K562 (cell line): Measurements from ENCODE around the gene KIAA0930. TPM values are rescaled to one million over a fixed set of nuclear protein-coding genes. Genes with fewer than 3 reads are reported as not detected.

Source experiments
- ATAC-seq: fragments of 200-7000 bp; cut with Tn5 transposase; 3 replicates; pipeline ENCODE4 v1.9.1; 2020; ENCODE audit warnings: moderate library complexity
- BruUV-seq: library from RNA; stranded (reverse); fragments of 400-500 nt; replicated peaks from 2 replicates; lab custom pipeline; 2021; lab: Mats Ljungman, UMichigan
- CTCF ChIA-PET: fragments of 300-600 bp; formaldehyde crosslinking; extraction: SDS; loops from one replicate; lab custom pipeline; 2021; ENCODE audit warnings: low intra/inter-chr PET ratio; lab: Yijun Ruan, JAX
- POLR2A ChIA-PET: fragments of 300-600, 350-650 bp; sonication (Branson Sonifier 250); formaldehyde crosslinking; extraction: SDS; loops from one replicate; lab custom pipeline; 2021; ENCODE audit warnings: antibody characterized with exemption, inconsistent platforms; lab: Yijun Ruan, JAX
- DNase-seq, 4 experiments: peaks; one replicate each; pipeline versions ENCODE4 v3.0.0 to v3.0.0-alpha.2; 2011 to 2018; ENCODE audit warnings: low spot score in 3 of 4, mixed read lengths in 3 of 4; ENCODE audit errors: extremely low read depth in 1 of 4
- FAIRE-seq: peaks from 2 replicates; lab custom pipeline; 2011; peaks lifted over from hg19 to GRCh38; lab: Jason Lieb, UNC
- H2AFZ ChIP-seq: 2 replicates; pipeline ENCODE4 v1.6.0; 2011; ENCODE audit warnings: low read depth, low read length, control low read depth, inconsistent platforms
- H3K27ac ChIP-seq: fragments of 200-600 bp; 3 replicates; pipeline ENCODE4 v1.8.0; 2011; ENCODE audit warnings: low read depth, mild to moderate bottlenecking, control low read depth, inconsistent platforms, low read length, moderate library complexity, mixed read lengths; ENCODE audit errors: extremely low read depth
- H3K27me3 ChIP-seq, 2 experiments: fragments of 300-600 bp in 1 of 2; 2 replicates in 1 of 2; 3 replicates in 1 of 2; pipeline versions ENCODE4 v1.6.0 to v1.8.0; 2011; ENCODE audit warnings: inconsistent platforms in 2 of 2, low read length in 2 of 2, mild to moderate bottlenecking in 1 of 2, mixed read lengths in 1 of 2, moderate library complexity in 1 of 2; ENCODE audit not compliant: control insufficient read depth in 2 of 2, insufficient read depth in 2 of 2
- H3K36me3 ChIP-seq: fragments of 300-600 bp; 3 replicates; pipeline ENCODE4 v1.8.0; 2011; ENCODE audit warnings: mild to moderate bottlenecking, low read length, inconsistent platforms; ENCODE audit not compliant: control insufficient read depth, insufficient read depth
- H3K4me1 ChIP-seq, 2 experiments: fragments of 200-600 bp in 1 of 2; replicated peaks in 1 of 2; 2 replicates in 1 of 2; 3 replicates in 1 of 2; pipeline versions ENCODE4 v1.5.1 to v1.8.0; 2011; ENCODE audit warnings: inconsistent platforms in 2 of 2, low read length in 2 of 2, mild to moderate bottlenecking in 1 of 2, mixed read lengths in 1 of 2, moderate library complexity in 1 of 2; ENCODE audit not compliant: control insufficient read depth in 2 of 2, insufficient read depth in 2 of 2
- H3K4me2 ChIP-seq: 2 replicates; pipeline ENCODE4 v1.6.1; 2011; ENCODE audit warnings: low read length, control low read depth, inconsistent platforms, mixed read lengths; ENCODE audit not compliant: insufficient read depth
- H3K4me3 ChIP-seq: fragments of 200-600 bp; sonication (generic), shearing (Covaris generic); 2 replicates; pipeline ENCODE4 v1.5.1; 2016; ENCODE audit warnings: control low read depth, inconsistent platforms
- H3K79me2 ChIP-seq: fragments of 200-600 bp; 3 replicates; pipeline ENCODE4 v1.8.0; 2011; ENCODE audit warnings: low read length, inconsistent platforms; ENCODE audit not compliant: control insufficient read depth, insufficient read depth
- H3K9ac ChIP-seq, 2 experiments: 2 replicates each; pipeline versions ENCODE4 v1.6.0 to v1.6.1; 2011; ENCODE audit warnings: low read depth in 2 of 2, low read length in 2 of 2, control low read depth in 1 of 2, inconsistent platforms in 1 of 2, mild to moderate bottlenecking in 1 of 2, mixed read lengths in 1 of 2; ENCODE audit not compliant: insufficient read depth in 1 of 2
- H3K9me1 ChIP-seq: one replicate; pipeline ENCODE4 v1.6.0; 2011; ENCODE audit warnings: inconsistent platforms, mild to moderate bottlenecking, low read length, moderate library complexity; ENCODE audit not compliant: control insufficient read depth, insufficient read depth
- H3K9me3 ChIP-seq: replicated peaks from 2 replicates; pipeline ENCODE4 v1.5.1; 2011; ENCODE audit warnings: low read depth, low read length, inconsistent platforms; ENCODE audit not compliant: control insufficient read depth, insufficient read depth
- H4K20me1 ChIP-seq: replicated peaks from 2 replicates; pipeline ENCODE4 v1.6.1; 2011; ENCODE audit warnings: low read length, inconsistent platforms, mixed read lengths; ENCODE audit not compliant: control insufficient read depth, insufficient read depth
- CHD4 ChIP-seq: fragments of 200-600 bp; sonication (generic); IDR thresholded peaks from 3 replicates; pipeline ENCODE4 v1.6.1; 2012; ENCODE audit warnings: low read depth, mild to moderate bottlenecking, mixed read lengths, low read length, inconsistent platforms; ENCODE audit not compliant: insufficient read depth, insufficient replicate concordance, poor library complexity, severe bottlenecking
- HIVEP1 ChIP-seq: fragments of 250-450 bp; sonication (Bioruptor Pico); IDR thresholded peaks from 2 replicates; pipeline ENCODE4 v1.4.0; 2020; ENCODE audit warnings: mild to moderate bottlenecking
- KDM2B ChIP-seq: fragments of 250-450 bp; sonication (Bioruptor Pico); IDR thresholded peaks from 2 replicates; pipeline ENCODE4 v1.8.0; 2021; ENCODE audit warnings: mild to moderate bottlenecking, moderate library complexity
- L3MBTL2 ChIP-seq: fragments of 450-650 bp; IDR thresholded peaks from 2 replicates; pipeline ENCODE4 v1.6.1; 2016; ENCODE audit warnings: mild to moderate bottlenecking, moderate library complexity
- PHF8 ChIP-seq: fragments of 200-600 bp; sonication (generic); IDR thresholded peaks from 2 replicates; pipeline ENCODE4 v1.6.1; 2012; ENCODE audit warnings: mixed run types, mild to moderate bottlenecking, inconsistent platforms, low read length, moderate library complexity, borderline replicate concordance
- RB1 ChIP-seq: fragments of 450-650 bp; IDR thresholded peaks from 2 replicates; pipeline ENCODE4 v1.6.1; 2017; ENCODE audit warnings: low read depth, mild to moderate bottlenecking
- RHOXF2B ChIP-seq: fragments of 250-450 bp; sonication (Bioruptor Pico); conservative IDR thresholded peaks from 2 replicates; pipeline ENCODE4 v1.5.1; 2021
- ZNF583 ChIP-seq: fragments of 250-450 bp; sonication (Bioruptor Pico); IDR thresholded peaks from 2 replicates; pipeline ENCODE4 v1.4.0; 2020
- WGBS: fragments of 100-300 bp; shearing (Covaris generic); methylation state at CpG from one replicate; pipeline ENCODE4 v1.1.6; 2016; ENCODE audit warnings: low coverage, mixed read lengths; ENCODE audit not compliant: insufficient coverage; ENCODE audit errors: missing lambda C conversion rate; 5-methylcytosine and 5-hydroxymethylcytosine counted together
- in situ Hi-C: fragments of 300-500 bp; cut with MboI; formaldehyde crosslinking; loops from 4 replicates; pipeline ENCODE4 v1.15.0; 2018; ENCODE audit warnings: inconsistent platforms, mixed read lengths
- intact Hi-C: fragments of 100-400 bp; cut with micrococcal nuclease; formaldehyde crosslinking; loops from 2 replicates; pipeline ENCODE4 v1.14.2; 2022
- polyA plus RNA-seq, 8 experiments: library from polyadenylated mRNA; depleted of rRNA in 4 of 8; stranded (reverse) in 5 of 8; unstranded in 3 of 8; fragments of >200 nt; fragmentation: Nextera tagmentation in 2 of 8; fragmentation: Illumina TruSeq in 1 of 8; extraction: Ambion mirVana in 2 of 8; extraction: Trizol in 1 of 8; gene quantifications; 2 replicates each; pipeline versions ENCODE4 v1.2.1 to v1.2.3, GENCODE V29; 2011 to 2014; ENCODE audit warnings: inconsistent platforms in 1 of 8, missing spikeins in 1 of 8
- total RNA-seq, 7 experiments: library from RNA; depleted of rRNA in 6 of 7; stranded (reverse); fragments of >200 nt in 6 of 7; fragmentation: Illumina TruSeq in 2 of 7; extraction: Trizol in 2 of 7; gene quantifications; 2 replicates each; pipeline versions ENCODE4 v1.2.1 to v1.2.3, GENCODE V29; 2011 to 2021; ENCODE audit warnings: low replicate concordance in 1 of 7
- TF ChIP-seq, protein P1 (sequence below): fragments of 450-650 bp; IDR thresholded peaks from 2 replicates; pipeline ENCODE4 v1.6.1; 2016; ENCODE audit warnings: mild to moderate bottlenecking, moderate library complexity

KIAA0930 gene
- total and polyA plus RNA-seq, 9 of the 15 experiments (the other 6 are each of a cell fraction or from before 2014, with no cell fraction given) = 0.24 to 12.1 (median 6.4) TPM

- no TSS peak for BruUV-seq
- TF ChIP-seq, protein P1, sequence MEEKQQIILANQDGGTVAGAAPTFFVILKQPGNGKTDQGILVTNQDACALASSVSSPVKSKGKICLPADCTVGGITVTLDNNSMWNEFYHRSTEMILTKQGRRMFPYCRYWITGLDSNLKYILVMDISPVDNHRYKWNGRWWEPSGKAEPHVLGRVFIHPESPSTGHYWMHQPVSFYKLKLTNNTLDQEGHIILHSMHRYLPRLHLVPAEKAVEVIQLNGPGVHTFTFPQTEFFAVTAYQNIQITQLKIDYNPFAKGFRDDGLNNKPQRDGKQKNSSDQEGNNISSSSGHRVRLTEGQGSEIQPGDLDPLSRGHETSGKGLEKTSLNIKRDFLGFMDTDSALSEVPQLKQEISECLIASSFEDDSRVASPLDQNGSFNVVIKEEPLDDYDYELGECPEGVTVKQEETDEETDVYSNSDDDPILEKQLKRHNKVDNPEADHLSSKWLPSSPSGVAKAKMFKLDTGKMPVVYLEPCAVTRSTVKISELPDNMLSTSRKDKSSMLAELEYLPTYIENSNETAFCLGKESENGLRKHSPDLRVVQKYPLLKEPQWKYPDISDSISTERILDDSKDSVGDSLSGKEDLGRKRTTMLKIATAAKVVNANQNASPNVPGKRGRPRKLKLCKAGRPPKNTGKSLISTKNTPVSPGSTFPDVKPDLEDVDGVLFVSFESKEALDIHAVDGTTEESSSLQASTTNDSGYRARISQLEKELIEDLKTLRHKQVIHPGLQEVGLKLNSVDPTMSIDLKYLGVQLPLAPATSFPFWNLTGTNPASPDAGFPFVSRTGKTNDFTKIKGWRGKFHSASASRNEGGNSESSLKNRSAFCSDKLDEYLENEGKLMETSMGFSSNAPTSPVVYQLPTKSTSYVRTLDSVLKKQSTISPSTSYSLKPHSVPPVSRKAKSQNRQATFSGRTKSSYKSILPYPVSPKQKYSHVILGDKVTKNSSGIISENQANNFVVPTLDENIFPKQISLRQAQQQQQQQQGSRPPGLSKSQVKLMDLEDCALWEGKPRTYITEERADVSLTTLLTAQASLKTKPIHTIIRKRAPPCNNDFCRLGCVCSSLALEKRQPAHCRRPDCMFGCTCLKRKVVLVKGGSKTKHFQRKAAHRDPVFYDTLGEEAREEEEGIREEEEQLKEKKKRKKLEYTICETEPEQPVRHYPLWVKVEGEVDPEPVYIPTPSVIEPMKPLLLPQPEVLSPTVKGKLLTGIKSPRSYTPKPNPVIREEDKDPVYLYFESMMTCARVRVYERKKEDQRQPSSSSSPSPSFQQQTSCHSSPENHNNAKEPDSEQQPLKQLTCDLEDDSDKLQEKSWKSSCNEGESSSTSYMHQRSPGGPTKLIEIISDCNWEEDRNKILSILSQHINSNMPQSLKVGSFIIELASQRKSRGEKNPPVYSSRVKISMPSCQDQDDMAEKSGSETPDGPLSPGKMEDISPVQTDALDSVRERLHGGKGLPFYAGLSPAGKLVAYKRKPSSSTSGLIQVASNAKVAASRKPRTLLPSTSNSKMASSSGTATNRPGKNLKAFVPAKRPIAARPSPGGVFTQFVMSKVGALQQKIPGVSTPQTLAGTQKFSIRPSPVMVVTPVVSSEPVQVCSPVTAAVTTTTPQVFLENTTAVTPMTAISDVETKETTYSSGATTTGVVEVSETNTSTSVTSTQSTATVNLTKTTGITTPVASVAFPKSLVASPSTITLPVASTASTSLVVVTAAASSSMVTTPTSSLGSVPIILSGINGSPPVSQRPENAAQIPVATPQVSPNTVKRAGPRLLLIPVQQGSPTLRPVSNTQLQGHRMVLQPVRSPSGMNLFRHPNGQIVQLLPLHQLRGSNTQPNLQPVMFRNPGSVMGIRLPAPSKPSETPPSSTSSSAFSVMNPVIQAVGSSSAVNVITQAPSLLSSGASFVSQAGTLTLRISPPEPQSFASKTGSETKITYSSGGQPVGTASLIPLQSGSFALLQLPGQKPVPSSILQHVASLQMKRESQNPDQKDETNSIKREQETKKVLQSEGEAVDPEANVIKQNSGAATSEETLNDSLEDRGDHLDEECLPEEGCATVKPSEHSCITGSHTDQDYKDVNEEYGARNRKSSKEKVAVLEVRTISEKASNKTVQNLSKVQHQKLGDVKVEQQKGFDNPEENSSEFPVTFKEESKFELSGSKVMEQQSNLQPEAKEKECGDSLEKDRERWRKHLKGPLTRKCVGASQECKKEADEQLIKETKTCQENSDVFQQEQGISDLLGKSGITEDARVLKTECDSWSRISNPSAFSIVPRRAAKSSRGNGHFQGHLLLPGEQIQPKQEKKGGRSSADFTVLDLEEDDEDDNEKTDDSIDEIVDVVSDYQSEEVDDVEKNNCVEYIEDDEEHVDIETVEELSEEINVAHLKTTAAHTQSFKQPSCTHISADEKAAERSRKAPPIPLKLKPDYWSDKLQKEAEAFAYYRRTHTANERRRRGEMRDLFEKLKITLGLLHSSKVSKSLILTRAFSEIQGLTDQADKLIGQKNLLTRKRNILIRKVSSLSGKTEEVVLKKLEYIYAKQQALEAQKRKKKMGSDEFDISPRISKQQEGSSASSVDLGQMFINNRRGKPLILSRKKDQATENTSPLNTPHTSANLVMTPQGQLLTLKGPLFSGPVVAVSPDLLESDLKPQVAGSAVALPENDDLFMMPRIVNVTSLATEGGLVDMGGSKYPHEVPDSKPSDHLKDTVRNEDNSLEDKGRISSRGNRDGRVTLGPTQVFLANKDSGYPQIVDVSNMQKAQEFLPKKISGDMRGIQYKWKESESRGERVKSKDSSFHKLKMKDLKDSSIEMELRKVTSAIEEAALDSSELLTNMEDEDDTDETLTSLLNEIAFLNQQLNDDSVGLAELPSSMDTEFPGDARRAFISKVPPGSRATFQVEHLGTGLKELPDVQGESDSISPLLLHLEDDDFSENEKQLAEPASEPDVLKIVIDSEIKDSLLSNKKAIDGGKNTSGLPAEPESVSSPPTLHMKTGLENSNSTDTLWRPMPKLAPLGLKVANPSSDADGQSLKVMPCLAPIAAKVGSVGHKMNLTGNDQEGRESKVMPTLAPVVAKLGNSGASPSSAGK = peak; percentile 28; the same call in 1 of the 2 replicates
- TF ChIP-seq L3MBTL2 (0 out of 2 replicates have a peak, but pooled peaks have one; percentile 27), PHF8 (peak; percentile 33; the same call in 1 of the 2 replicates), KDM2B (0 out of 2 replicates have a peak, but pooled peaks have one; percentile 59), RB1 (0 out of 2 replicates have a peak, but pooled peaks have one; percentile 22), ZNF583 (CRISPR knock-in tag) (no peak), HIVEP1 (no peak), CHD4 (no peak), RHOXF2B (no peak)
Measured at GRCh38 chr22:45240104-45240809, 437 bp downstream of the KIAA0930 start.

More at GRCh38 chr22:45240104-45240809, 437 bp downstream of the KIAA0930 start:
- Histone ChIP-seq H3K36me3 (no peaks in the 10 kb centered on the region), H3K9me3 (no peaks in the 10 kb centered on the region), H3K9ac (peak overlapping the region in 1 of 2 experiments; percentile 86; a peak in 2 of 4 replicates), H3K79me2 (no peaks in the 10 kb centered on the region), H3K4me3 (peak overlapping the region; percentile 31), H3K27ac (no peak overlapping the region), H4K20me1 (no peaks in the 10 kb centered on the region), H2AFZ (0 out of 2 replicates have a peak overlapping the region, but pooled peaks have one; percentile 40), H3K4me2 (peak overlapping the region; percentile 60), H3K4me1 (peaks cover 0 to 17% of the 10 kb centered on the region in 2 experiments; a peak in 3 of 5 replicates), H3K9me1 (no peaks in the 10 kb centered on the region), H3K27me3 (no peaks in the 10 kb centered on the region)
- ChIA-PET CTCF (no interaction called here), POLR2A (interaction anchor here (0.6 kb wide), 1 partner anchor 191 kb away, joined by 4 read pairs; no protein-coding TSS in a partner anchor)
- no peak for FAIRE-seq
- in situ Hi-C loops = loop anchor here (25.0 kb wide), 1 partner anchor 428 kb away; no protein-coding TSS in a partner anchor
- peak in 2 of 4 experiments; percentile 13 to 30 for DNase-seq
- intact Hi-C loops = no loop called here
- 16% methylated on average over 18 of the region's 73 CpGs for WGBS
- ATAC-seq = peak; percentile 66
